HFFc6 (cell line): ENCODE data around the gene KRTAP3-2. TPM values are rescaled to one million over a fixed set of nuclear protein-coding genes. Genes with fewer than 3 reads are reported as not detected.

Source experiments
- DNase-seq: peaks from one replicate; pipeline ENCODE4 v3.0.0-alpha.2; 2018
- H3K27ac Mint-ChIP-seq: 2 replicates; pipeline ENCODE4 v1.8.0; 2020; ENCODE audit warnings: mild to moderate bottlenecking, mixed read lengths
- H3K27me3 Mint-ChIP-seq: 2 replicates; pipeline ENCODE4 v1.8.0; 2021; ENCODE audit warnings: mild to moderate bottlenecking, moderate library complexity, mixed read lengths; ENCODE audit not compliant: insufficient read depth
- H3K36me3 Mint-ChIP-seq: 2 replicates; pipeline ENCODE4 v1.8.0; 2021; ENCODE audit warnings: low read depth, mixed read lengths
- H3K4me1 Mint-ChIP-seq: 2 replicates; pipeline ENCODE4 v1.8.0; 2020; ENCODE audit warnings: low read depth, mixed read lengths
- H3K4me3 Mint-ChIP-seq: 2 replicates; pipeline ENCODE4 v1.8.0; 2020; ENCODE audit warnings: mild to moderate bottlenecking, moderate library complexity, mixed read lengths
- H3K9me3 Mint-ChIP-seq: 2 replicates; pipeline ENCODE4 v1.8.0; 2020; ENCODE audit warnings: mild to moderate bottlenecking, mixed read lengths
- CTCF ChIP-seq: fragments of 200-600 bp; sonication (generic); IDR thresholded peaks from 2 replicates; pipeline ENCODE4 v1.5.0; 2021; ENCODE audit warnings: antibody characterized with exemption, mild to moderate bottlenecking
- total RNA-seq, 6 experiments: library from RNA; stranded (reverse); fragmentation: NEBNext Ultra II Directional; extraction: Animal tissue kit (Norgen Biotek cat#: 25700); gene quantifications; 2 replicates in 1 of 6; 3 replicates in 5 of 6; pipeline ENCODE4 v1.2.3, GENCODE V29; 2021

KRTAP3-2 gene
- total RNA-seq, 6 experiments from 2014 or later: not detected

DNA sequence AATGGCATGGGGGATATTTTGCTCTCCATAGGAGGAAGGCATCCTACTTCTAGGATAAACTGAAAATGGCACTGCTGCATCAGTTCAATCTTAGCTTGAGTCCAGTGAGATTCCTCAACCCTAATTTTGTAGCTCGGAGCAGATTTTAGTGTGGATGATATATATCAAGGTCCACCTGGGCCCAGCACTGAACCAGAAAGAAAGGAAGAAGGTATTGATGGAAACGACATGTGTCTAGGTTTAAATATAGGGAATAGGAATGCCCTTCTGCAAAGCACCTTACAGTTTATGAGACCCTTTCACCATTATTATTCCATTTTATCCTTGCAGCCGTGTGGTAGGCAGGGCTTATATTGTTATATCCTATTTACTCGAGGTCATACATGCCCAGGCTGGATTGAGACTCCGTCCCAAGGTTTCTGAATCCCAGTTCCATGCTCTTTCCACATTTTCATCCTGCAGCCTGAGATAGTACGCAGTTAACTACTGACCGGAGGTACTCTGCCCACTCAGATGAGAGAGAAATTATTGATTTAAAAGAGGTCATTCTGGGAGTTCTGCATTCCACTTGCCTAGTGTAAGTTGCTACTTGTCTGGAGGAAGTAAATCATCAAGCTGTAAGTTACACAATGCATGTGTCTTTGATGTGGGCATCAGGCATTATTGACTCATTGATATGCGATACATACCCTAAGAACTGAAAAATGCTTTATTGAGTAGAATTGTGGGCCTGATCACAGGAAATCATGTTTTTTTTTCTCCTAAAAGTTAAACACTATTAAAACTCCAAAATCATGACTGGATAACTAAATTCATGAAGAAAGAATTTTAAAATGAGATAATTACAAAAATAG lies 43.1 kb downstream of the KRTAP3-2 start:
- DNase-seq: peak; percentile 88
- peaks cover 96% of the 10 kb centered on the region for H3K4me1 Mint-ChIP-seq
- H3K9me3 Mint-ChIP-seq: no peaks in the 10 kb centered on the region
- no peaks in the 10 kb centered on the region for H3K27me3 Mint-ChIP-seq
- peak overlapping the region; percentile 18; the same call in 1 of the 2 replicates for H3K4me3 Mint-ChIP-seq
- no peaks in the 10 kb centered on the region for H3K36me3 Mint-ChIP-seq
- peak overlapping the region; percentile 78 for H3K27ac Mint-ChIP-seq
- no peak for TF ChIP-seq CTCF

DNA sequence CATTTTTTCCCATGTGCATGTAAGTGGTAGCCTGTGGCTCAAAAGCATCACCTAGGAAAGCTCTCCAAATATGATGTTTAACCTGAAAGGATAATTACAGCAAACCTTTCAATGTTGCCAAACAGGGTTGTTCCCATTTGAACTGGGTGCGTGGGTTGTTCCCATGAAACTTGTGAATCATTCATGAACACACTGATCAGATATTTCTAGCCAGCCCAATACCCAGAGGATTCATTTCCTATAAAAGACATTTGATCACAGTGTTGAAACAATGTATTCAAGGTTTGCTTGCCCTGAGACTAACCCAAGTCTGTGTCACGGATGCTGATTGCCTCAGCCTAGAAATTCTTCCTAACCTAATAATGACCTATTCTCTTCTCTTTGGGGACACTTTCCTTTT lies 45.8 kb downstream of the KRTAP3-2 start:
- Mint-ChIP-seq H3K36me3 (no peaks in the 10 kb centered on the region), H3K4me3 (no peak overlapping the region; the same call in 1 of the 2 replicates), H3K4me1 (peaks cover 98% of the 10 kb centered on the region), H3K27ac (peak overlapping the region; percentile 84), H3K9me3 (no peaks in the 10 kb centered on the region), H3K27me3 (no peaks in the 10 kb centered on the region; the same call in none of the 2 replicates)
- peak; percentile 75 for DNase-seq
- TF ChIP-seq CTCF: no peak

DNA sequence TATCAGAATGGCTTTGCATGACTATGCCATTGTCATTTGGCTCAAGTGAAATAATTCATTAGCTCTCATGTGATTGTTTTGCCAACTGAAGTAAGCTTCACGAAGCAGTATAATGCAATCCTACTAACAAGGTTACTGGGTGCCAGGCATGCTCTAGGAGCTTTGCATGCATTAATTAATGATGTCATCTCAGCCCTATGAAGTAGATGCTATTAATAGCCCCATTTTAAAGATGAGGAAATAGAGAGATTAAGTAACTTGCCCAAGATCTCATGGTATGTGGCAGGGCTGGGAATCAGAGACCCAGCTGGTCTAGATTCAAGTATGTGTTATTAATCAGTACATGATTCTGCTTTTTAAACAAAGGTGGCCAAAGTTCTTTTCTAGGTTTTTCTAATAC lies 47.0 kb downstream of the KRTAP3-2 start:
- H3K9me3 Mint-ChIP-seq: no peaks in the 10 kb centered on the region
- H3K27ac Mint-ChIP-seq: peak overlapping the region; percentile 84
- H3K36me3 Mint-ChIP-seq: no peaks in the 10 kb centered on the region
- H3K4me3 Mint-ChIP-seq: peak overlapping the region; percentile 8
- DNase-seq: peak; percentile 85
- peaks cover 88% of the 10 kb centered on the region for H3K4me1 Mint-ChIP-seq
- no peaks in the 10 kb centered on the region; the same call in none of the 2 replicates for H3K27me3 Mint-ChIP-seq
- TF ChIP-seq CTCF: no peak

- Mint-ChIP-seq H3K27me3 (no peaks in the 10 kb centered on the region; the same call in none of the 2 replicates), H3K4me3 (no peak overlapping the region), H3K36me3 (no peaks in the 10 kb centered on the region), H3K4me1 (peaks cover 83% of the 10 kb centered on the region), H3K9me3 (no peaks in the 10 kb centered on the region), H3K27ac (peak overlapping the region; percentile 84)
- TF ChIP-seq CTCF: no peak
- no peak for DNase-seq
These were observed 47.6 kb downstream of the KRTAP3-2 start for GRCh38 chr17:40952154-40952553.

DNA sequence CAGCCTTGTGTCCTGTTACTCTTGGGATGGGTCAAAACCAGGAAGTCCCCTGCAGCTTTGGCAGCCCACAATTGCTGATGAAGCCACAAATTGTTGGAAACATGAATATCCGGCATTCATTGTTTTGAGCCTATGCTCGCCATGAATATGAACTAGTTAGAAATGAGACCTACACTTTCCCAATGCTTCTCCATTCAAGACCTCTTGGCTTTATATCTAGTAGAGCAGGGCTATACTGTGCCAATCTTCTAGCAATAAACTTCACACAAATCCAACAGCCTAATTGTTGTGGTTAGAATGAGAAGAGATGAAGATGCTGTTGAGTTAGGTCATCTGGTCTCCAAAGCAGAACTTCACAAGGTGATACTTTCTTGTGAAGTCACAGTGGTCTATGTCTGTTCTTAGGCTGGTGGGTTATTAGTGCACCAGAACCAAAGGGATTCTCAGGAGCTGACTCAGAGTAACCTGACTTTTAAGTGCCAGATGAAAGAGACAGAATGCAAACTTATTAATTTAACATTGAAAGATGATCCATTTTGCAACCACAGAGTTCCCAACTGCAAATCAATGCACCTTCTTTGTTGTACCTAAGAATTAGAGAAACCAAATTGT lies 48.6 kb downstream of the KRTAP3-2 start:
- no peak overlapping the region for H3K4me3 Mint-ChIP-seq
- no peak for DNase-seq
- H3K4me1 Mint-ChIP-seq: peaks cover 73% of the 10 kb centered on the region
- H3K36me3 Mint-ChIP-seq: no peaks in the 10 kb centered on the region
- no peaks in the 10 kb centered on the region; the same call in none of the 2 replicates for H3K27me3 Mint-ChIP-seq
- H3K27ac Mint-ChIP-seq: peak overlapping the region; percentile 84; the same call in 1 of the 2 replicates
- no peak for TF ChIP-seq CTCF
- H3K9me3 Mint-ChIP-seq: no peaks in the 10 kb centered on the region
